Stimulated activated CD8-positive, alpha-beta memory T cell treated with anti-CD3 and anti-CD28 coated beads, Interleukin-12 subunit alpha, Interleukin-12 subunit beta, amount 100 ng/mL, for 24 hours (primary cell): ENCODE measurements around the gene UNC13C.

Source experiments
- DNase-seq: peaks from one replicate; pipeline ENCODE4 v3.0.0-alpha.2; 2020; ENCODE audit errors: extremely low read depth

Gene UNC13C

GRCh38 chr15:54119051-54119450, 140.8 kb downstream of the UNC13C start:
- DNase-seq: no peak

- DNase-seq: no peak
Observed at GRCh38 chr15:54120949-54121463, 142.8 kb downstream of the UNC13C start.

- DNase-seq: no peak
Observed at GRCh38 chr15:54127574-54127973, 149.3 kb downstream of the UNC13C start.

- no peak for DNase-seq
Observed at GRCh38 chr15:54131410-54131809, 153.2 kb downstream of the UNC13C start.

GRCh38 chr15:54149115-54149531, 170.9 kb downstream of the UNC13C start:
- no peak for DNase-seq

- no peak for DNase-seq
Observed at GRCh38 chr15:54150255-54150654, 172.0 kb downstream of the UNC13C start.

- DNase-seq: no peak
Observed at GRCh38 chr15:54159012-54159411, 180.8 kb downstream of the UNC13C start.

- no peak for DNase-seq
Observed at GRCh38 chr15:54187325-54187724, 209.1 kb downstream of the UNC13C start.

- DNase-seq: no peak
Observed at GRCh38 chr15:54197995-54198394, 219.8 kb downstream of the UNC13C start.

- DNase-seq: no peak
Observed at GRCh38 chr15:54206586-54207321, 228.5 kb downstream of the UNC13C start.

- no peak for DNase-seq
Observed at GRCh38 chr15:54208786-54209185, 230.5 kb downstream of the UNC13C start.

- DNase-seq: no peak
Observed at GRCh38 chr15:54212635-54213034, 234.4 kb downstream of the UNC13C start.

- DNase-seq: no peak
Observed at GRCh38 chr15:54226455-54226854, 248.2 kb downstream of the UNC13C start.

GRCh38 chr15:54227569-54227968, 249.3 kb downstream of the UNC13C start:
- DNase-seq: no peak

GRCh38 chr15:54250326-54250725, 272.1 kb downstream of the UNC13C start:
- no peak for DNase-seq

GRCh38 chr15:54256190-54256589, 277.9 kb downstream of the UNC13C start:
- DNase-seq: no peak

- no peak for DNase-seq
Observed at GRCh38 chr15:54273928-54274327, 295.7 kb downstream of the UNC13C start.

GRCh38 chr15:54277834-54278233, 299.6 kb downstream of the UNC13C start:
- no peak for DNase-seq

- DNase-seq: no peak
Observed at GRCh38 chr15:54280726-54281125, 302.5 kb downstream of the UNC13C start.

GRCh38 chr15:54282228-54282836, 304.1 kb downstream of the UNC13C start:
- no peak for DNase-seq

- no peak for DNase-seq
Observed at GRCh38 chr15:54288049-54288448, 309.8 kb downstream of the UNC13C start.

- no peak for DNase-seq
Observed at GRCh38 chr15:54289590-54290136, 311.4 kb downstream of the UNC13C start.

- DNase-seq: no peak
Observed at GRCh38 chr15:54298396-54298795, 320.2 kb downstream of the UNC13C start.
